GM12872 (cell line): ENCODE data around the gene CCDC7.

ENCODE experiments used
- TF ChIP-seq, protein P1 (sequence below): IDR thresholded peaks from 3 replicates; pipeline ENCODE4 v1.5.1; 2011; ENCODE audit warnings: low read depth, mild to moderate bottlenecking, low read length, moderate library complexity; ENCODE audit not compliant: insufficient read depth

CCDC7 gene

DNA sequence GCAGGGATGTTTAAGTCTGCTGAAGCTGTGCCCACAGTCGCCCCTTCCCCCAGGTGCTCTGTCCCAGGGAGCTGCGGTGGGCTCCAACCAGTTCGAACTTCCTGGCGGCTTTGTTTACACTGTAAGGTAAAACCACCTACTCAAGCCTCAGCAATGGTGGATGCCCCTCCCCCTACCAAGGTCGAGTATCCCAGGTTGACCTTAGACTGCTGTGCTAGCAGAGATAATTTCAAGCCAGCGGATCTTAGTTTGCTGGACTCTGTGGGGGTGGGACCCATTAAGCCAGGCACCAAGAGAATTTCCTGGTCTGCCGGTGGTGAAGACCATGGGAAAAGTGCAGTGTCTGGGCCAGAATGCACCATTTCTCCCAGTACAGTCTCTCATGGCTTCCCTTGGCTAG lies 56.0 kb downstream of the CCDC7 start:
- TF ChIP-seq, protein P1, sequence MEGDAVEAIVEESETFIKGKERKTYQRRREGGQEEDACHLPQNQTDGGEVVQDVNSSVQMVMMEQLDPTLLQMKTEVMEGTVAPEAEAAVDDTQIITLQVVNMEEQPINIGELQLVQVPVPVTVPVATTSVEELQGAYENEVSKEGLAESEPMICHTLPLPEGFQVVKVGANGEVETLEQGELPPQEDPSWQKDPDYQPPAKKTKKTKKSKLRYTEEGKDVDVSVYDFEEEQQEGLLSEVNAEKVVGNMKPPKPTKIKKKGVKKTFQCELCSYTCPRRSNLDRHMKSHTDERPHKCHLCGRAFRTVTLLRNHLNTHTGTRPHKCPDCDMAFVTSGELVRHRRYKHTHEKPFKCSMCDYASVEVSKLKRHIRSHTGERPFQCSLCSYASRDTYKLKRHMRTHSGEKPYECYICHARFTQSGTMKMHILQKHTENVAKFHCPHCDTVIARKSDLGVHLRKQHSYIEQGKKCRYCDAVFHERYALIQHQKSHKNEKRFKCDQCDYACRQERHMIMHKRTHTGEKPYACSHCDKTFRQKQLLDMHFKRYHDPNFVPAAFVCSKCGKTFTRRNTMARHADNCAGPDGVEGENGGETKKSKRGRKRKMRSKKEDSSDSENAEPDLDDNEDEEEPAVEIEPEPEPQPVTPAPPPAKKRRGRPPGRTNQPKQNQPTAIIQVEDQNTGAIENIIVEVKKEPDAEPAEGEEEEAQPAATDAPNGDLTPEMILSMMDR = no peak

DNA sequence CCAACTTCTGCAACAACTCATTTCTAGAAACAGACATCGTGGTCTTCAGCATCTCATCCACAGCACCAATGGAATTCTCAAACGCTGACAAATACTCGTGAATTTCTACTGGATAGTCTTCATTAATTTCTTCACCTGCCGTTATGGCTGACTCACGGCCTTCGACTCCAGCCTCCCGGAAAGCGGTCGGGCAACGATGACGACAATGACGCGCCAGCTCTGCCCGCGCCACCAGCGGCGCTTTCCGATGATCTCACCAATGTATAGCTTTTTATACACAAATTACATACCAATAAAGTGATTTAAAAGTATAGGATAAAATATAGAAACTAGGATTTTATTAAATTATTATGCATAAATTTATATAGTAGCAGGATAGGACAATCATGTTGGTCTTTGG lies 65.7 kb downstream of the CCDC7 start:
- TF ChIP-seq, protein P1 = no peak

DNA sequence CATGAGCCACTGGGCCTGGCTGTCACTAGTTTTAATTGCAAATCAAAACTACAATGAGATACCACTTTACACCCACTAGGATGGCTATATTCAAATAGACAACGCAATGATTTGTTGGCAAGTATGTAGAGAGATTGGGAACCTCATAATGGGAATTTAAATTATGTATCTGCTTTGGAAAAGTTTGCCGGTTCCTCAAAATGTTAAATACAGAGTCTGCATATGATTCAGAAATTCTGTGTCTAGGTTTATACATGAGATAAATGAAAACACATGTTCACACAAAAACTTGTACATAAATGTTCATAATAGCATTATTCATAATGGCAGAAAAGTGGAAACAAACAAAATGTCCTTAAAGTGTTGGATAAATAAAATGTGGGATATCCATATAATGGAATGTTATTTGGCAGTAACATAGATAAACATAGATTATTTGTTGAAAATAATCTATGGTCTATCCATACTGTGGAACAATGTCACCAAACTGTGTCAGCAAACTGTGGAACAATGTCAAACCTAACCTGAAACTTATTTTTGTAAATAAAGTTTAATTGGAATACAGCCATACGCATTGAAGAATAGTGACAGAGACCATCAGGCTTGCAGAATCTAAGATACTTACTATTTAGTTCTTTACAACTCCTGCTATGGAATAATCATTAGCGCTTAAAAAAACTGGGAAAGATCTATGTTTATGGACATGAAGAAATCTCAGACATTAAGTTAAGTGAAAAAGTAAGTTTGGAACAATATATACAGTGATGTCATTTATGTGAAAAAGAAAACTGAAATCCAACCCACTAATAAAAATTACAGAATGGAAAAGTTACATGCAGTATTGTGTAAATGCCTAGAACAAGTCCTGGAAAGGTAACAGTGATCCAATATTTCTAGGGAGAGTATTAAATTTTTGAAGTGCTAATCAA lies 70.9 kb downstream of the CCDC7 start:
- TF ChIP-seq, protein P1 = no peak

DNA sequence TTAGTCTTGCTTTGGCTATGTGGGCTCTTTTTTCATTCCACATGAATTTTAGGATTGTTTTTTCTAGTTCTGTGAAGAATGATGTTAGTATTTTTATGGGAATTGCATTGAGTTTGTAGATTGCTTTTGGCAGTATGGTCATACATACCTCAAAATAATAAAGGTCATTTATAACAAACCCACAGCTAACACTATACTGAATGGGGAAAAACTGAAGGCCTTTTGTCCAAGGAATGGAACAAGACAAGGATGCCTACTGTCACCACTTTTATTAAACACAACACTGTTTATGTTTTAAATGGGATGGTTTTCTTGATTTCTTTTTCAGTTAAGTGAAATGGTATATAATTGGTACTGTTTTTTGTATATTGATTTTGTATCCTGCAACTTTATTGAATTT lies 84.3 kb downstream of the CCDC7 start:
- TF ChIP-seq, protein P1 = no peak

DNA sequence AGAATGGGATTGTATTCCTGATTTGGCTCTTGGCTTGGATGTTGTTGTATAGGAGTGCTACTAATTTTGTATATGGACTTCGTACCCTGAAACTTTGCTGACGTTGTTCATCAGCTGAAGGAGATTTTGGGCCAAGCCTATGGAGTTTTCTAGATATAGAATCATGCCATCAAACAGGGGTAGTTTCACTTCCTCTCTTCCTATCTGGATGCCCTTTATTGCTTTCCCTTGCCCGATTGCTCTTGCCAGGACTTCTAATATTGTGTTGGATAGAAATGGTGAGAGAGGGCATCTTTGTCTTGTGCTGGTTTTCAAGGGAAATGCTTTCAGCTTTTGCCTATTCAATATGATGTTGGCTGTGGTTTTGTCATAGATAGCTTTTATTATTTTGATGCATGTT lies 92.3 kb downstream of the CCDC7 start:
- TF ChIP-seq, protein P1 = no peak

DNA sequence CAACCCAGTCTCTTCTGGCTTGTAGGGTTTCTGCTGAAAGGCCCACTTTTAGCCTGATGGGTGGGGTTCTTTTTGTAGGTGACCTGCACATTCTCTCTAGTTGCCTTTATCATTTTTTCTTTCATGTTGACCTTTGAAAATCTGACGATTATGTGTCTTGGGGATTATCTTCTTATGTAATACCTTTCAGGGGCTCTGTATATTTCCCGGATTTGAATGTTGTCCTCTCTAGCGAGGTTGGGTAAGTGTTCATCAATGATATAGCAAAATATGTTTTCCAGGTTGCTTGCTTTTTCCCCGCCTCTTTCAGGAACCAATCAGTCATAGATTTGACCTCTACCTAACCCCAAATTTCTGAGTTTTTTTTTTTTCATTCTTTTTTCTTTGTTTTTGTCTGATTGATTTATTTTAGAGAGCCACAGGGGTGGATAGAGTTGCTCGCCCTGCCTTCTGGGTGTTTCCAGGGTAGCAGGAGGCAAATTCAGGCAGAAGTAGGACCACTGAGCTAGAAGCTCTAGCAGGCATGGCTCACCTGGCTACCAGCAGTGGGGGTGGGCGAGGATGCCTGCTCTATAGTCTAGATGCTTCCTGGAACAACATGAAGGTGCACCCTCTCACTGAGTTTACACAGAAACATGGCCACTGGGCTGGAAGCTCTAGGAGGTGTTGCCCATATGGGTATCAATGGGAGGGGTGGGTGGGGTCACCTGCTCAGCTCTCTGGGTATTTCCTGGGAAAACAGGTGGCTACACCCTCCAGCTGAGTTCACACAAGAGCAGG lies 94.9 kb downstream of the CCDC7 start:
- TF ChIP-seq, protein P1 = no peak

DNA sequence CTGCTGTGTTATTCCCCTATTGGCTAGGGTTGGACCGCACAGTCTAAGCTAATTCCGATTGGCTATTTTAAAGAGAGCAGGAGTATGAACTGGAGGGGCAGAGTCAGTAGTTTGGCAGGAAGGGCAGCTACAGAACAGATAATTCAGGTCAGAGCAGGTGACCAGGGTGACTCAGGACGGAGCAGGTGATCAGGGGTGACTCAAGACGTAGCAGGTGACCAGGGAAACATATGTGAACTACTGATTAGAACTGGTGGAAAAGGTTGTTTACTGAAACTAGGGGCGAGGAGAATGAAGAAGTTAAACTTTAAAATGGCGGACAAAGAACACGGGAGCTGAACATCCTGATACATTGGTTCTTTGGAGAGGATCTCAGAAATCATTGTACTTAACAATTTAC lies 102.3 kb downstream of the CCDC7 start:
- TF ChIP-seq, protein P1 = no peak
